Measurements from ENCODE around the gene PLA2G5.

DNA sequence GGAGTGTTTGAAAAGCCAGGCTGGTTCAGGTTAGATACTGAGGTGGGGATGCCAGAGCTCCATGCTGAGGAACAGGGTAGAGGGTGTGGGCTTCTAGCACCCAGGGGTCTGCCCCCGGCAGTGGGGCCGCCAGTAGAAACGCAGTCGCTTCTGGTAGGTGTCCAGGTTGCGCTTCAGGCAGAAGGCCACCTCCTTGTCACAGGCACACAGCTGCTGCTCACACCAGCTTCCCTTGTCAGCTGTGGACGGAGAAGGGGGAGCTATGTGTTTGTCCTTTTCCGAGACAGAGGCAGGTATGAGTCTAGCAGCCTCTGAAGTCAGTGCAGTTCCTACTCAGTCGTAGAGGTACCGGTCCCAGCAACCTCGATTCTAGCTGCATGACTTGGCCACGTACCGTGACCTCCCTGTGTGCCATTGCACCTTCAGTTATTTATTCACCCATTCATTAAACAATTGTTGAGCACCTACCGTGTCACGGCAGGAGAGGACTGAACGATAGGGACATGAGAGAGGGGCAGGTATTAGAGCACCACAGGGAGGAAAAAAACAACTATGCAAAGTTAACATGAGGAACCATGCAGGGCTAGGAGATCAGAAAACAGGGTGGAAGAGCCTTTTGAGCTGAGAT, 44.1 kb downstream of the PLA2G5 start:
- TF ChIP-seq CTCF (IDR thresholded peaks at IDR 0.05) = no peak
- no peak for TF ChIP-seq POLR2A (IDR thresholded peaks at IDR 0.05)
